Ishikawa (cell line): ENCODE measurements around the gene UGGT2.

Experiments used
- CEBPB ChIP-seq: IDR thresholded peaks from 2 replicates; pipeline ENCODE4 v1.6.1; 2012
- CREB1 ChIP-seq: IDR thresholded peaks from 2 replicates; pipeline ENCODE4 v1.6.1; 2012; ENCODE audit warnings: low read depth
- EGR1 ChIP-seq: IDR thresholded peaks from 2 replicates; pipeline ENCODE4 v1.6.1; 2012
- EP300 ChIP-seq: IDR thresholded peaks from 2 replicates; pipeline ENCODE4 v1.6.1; 2012; ENCODE audit warnings: borderline replicate concordance
- FOXM1 ChIP-seq: IDR thresholded peaks from 2 replicates; pipeline ENCODE4 v1.6.1; 2012; ENCODE audit warnings: low read depth, borderline replicate concordance
- MAX ChIP-seq: IDR thresholded peaks from 2 replicates; pipeline ENCODE4 v1.6.1; 2012
- NFIC ChIP-seq: IDR thresholded peaks from 2 replicates; pipeline ENCODE4 v1.6.1; 2012
- RAD21 ChIP-seq: IDR thresholded peaks from 2 replicates; pipeline ENCODE4 v1.6.1; 2012; ENCODE audit warnings: low read depth
- REST ChIP-seq: IDR thresholded peaks from 2 replicates; pipeline ENCODE4 v1.6.1; 2012; ENCODE audit warnings: low read depth, mild to moderate bottlenecking
- TAF1 ChIP-seq: IDR thresholded peaks from 2 replicates; pipeline ENCODE4 v1.6.1; 2012; ENCODE audit warnings: low read depth, mild to moderate bottlenecking
- TCF12 ChIP-seq: IDR thresholded peaks from 2 replicates; pipeline ENCODE4 v1.6.1; 2012; ENCODE audit warnings: low read depth
- TEAD4 ChIP-seq: IDR thresholded peaks from 2 replicates; pipeline ENCODE4 v1.6.1; 2012
- YY1 ChIP-seq: IDR thresholded peaks from 2 replicates; pipeline ENCODE4 v1.6.1; 2012; ENCODE audit warnings: low read depth
- ZBTB7A ChIP-seq: IDR thresholded peaks from 2 replicates; pipeline ENCODE4 v1.6.1; 2012; ENCODE audit warnings: low read depth
- TF ChIP-seq, protein P1 (sequence below): IDR thresholded peaks from 2 replicates; pipeline ENCODE4 v1.6.1; 2012

Gene UGGT2

DNA sequence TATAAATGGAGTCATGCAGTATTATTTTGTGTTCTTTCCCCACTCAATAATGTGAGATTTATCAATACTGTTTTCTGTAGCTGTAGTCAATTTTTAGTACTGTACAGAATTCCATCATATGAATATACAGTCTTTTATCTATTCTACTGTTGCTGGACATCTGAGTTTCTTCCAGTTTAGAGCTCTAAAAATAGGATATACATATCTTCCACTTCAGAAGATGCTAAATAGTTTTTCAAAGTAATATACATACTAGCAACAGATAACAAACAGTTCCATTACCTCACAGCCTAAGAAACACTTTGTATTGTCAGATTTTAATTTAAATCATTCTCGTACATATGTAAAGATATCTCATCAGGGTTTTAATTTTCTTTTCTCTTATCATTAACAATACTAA lies 149.6 kb downstream of the UGGT2 start:
- TF ChIP-seq TEAD4 (no peak), RAD21 (no peak), EP300 (no peak), TAF1 (no peak), YY1 (no peak), NFIC (no peak), ZBTB7A (no peak), MAX (no peak), EGR1 (no peak)

GRCh38 chr13:95902741-95903140 lies 150.5 kb downstream of the UGGT2 start:
- TF ChIP-seq REST (no peak), TCF12 (no peak), FOXM1 (no peak), MAX (no peak), EP300 (no peak), CEBPB (no peak), YY1 (no peak), EGR1 (no peak), TAF1 (no peak), ZBTB7A (no peak), NFIC (no peak)

DNA sequence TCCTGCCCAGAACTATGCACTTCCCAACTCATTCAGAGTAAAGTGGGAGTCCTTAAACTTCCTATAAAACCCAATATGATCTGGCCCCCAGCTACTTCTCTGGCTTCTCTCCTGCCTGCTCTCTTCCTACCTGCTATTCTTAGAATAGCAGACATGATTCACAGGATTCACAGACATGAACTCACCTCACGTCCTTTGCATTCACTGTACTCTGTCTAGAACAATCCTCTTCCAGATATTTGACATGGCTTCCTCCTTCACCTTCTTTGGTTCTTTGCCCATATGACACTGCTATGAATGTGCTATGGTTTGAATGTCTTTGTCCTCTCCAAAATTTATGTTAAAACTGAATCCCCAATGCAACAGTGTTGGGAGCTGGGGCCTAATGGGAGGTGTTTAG lies 154.9 kb downstream of the UGGT2 start:
- TF ChIP-seq, protein P1, sequence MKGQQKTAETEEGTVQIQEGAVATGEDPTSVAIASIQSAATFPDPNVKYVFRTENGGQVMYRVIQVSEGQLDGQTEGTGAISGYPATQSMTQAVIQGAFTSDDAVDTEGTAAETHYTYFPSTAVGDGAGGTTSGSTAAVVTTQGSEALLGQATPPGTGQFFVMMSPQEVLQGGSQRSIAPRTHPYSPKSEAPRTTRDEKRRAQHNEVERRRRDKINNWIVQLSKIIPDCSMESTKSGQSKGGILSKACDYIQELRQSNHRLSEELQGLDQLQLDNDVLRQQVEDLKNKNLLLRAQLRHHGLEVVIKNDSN = no peak
- TF ChIP-seq REST = no peak
- TF ChIP-seq ZBTB7A = no peak
- no peak for TF ChIP-seq RAD21
- TF ChIP-seq TEAD4 = no peak
- TF ChIP-seq TAF1 = no peak
- TF ChIP-seq EP300 = no peak
- no peak for TF ChIP-seq NFIC
- no peak for TF ChIP-seq EGR1

DNA sequence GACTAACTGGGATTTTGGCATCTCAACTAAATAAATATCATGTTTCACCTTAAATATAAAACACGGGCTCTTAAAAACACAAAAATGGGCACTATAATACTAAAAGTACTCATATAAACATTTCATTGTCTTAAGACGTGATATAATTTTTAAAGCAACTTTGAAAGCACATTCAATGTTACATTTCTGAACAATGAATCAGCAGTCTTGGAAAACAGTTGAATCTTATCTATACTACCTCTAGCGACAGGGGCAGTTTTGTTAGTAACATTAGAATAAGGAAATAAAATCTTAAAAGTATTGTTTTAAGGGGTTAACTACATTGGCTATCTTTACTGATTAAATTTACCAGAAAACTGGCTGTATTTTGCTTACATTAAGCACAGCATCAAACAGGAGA lies 156.9 kb downstream of the UGGT2 start:
- TF ChIP-seq CEBPB = no peak
- no peak for TF ChIP-seq RAD21
- no peak for TF ChIP-seq CREB1
- TF ChIP-seq FOXM1 = no peak
- no peak for TF ChIP-seq EGR1
- no peak for TF ChIP-seq MAX
- TF ChIP-seq EP300 = no peak
- TF ChIP-seq, protein P1 = no peak
- no peak for TF ChIP-seq NFIC
- TF ChIP-seq ZBTB7A = no peak
- TF ChIP-seq REST = no peak
- no peak for TF ChIP-seq YY1
- TF ChIP-seq TEAD4 = no peak
- TF ChIP-seq TAF1 = no peak
- no peak for TF ChIP-seq TCF12

DNA sequence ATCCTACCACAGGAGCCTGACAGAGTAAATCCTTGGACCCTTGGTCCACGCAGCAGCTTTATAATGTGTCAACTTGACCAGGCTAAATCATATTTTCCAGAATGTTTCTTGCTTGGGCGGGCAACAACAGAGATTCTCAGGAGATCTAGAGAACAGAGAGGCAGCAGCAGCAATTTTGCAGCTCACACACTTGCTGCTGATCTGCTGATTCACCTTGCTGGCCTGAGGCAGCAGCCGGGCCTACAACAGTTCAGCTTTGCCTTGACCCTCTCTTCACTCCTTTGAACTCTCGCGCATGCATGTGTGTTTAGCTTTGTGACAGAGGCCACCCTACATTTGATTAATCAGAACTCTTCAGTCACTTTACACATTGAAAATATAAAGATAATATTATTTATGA lies 159.3 kb downstream of the UGGT2 start:
- no peak for TF ChIP-seq YY1
